CD14-positive monocyte (primary cell): Measurements from ENCODE around the gene DPH5. TPM values are rescaled to one million over a fixed set of nuclear protein-coding genes. Genes with fewer than 3 reads are reported as not detected.

Experiments used
- DNase-seq, 3 donors: peaks; one replicate each; pipeline ENCODE4 v3.0.0-alpha.2; 2011 to 2022
- H2AFZ ChIP-seq: 2 replicates; pipeline ENCODE4 v1.6.0; 2012; ENCODE audit warnings: mild to moderate bottlenecking, low read depth, low read length, inconsistent platforms; ENCODE audit not compliant: insufficient read depth, poor library complexity, severe bottlenecking
- H3K27ac ChIP-seq, 2 donors: 1 replicate in 1 of 2; 2 replicates in 1 of 2; pipeline ENCODE4 v1.5.1; 2012 to 2013; ENCODE audit warnings: low read length in 2 of 2, control low read depth in 1 of 2, inconsistent platforms in 1 of 2, low read depth in 1 of 2, mild to moderate bottlenecking in 1 of 2
- H3K27me3 ChIP-seq, 2 donors: one replicate each; pipeline versions ENCODE4 v1.6.0 to v1.6.1; 2011 to 2013; ENCODE audit warnings: low read length in 2 of 2; ENCODE audit not compliant: control insufficient read depth in 2 of 2, insufficient read depth in 2 of 2
- H3K36me3 ChIP-seq, 2 donors: replicated peaks in 1 of 2; 1 replicate in 1 of 2; 2 replicates in 1 of 2; pipeline versions ENCODE4 v1.5.1 to v1.6.1; 2012 to 2013; ENCODE audit warnings: low read length in 2 of 2, control low read depth in 1 of 2, inconsistent platforms in 1 of 2, mild to moderate bottlenecking in 1 of 2; ENCODE audit not compliant: insufficient read depth in 2 of 2, control insufficient read depth in 1 of 2
- H3K4me1 ChIP-seq, 2 donors: 1 replicate in 1 of 2; 2 replicates in 1 of 2; pipeline versions ENCODE4 v1.5.1 to v1.6.1; 2012 to 2013; ENCODE audit warnings: low read length in 2 of 2, control low read depth in 1 of 2, inconsistent platforms in 1 of 2, mild to moderate bottlenecking in 1 of 2, moderate library complexity in 1 of 2; ENCODE audit not compliant: insufficient read depth in 2 of 2, control insufficient read depth in 1 of 2
- H3K4me2 ChIP-seq: replicated peaks from 2 replicates; pipeline ENCODE3; 2012; ENCODE audit warnings: low read length, moderate library complexity, mild to moderate bottlenecking; ENCODE audit not compliant: poor library complexity, severe bottlenecking; ENCODE audit errors: extremely low read depth
- H3K4me3 ChIP-seq, 3 experiments: fragments of 200-600 bp in 1 of 3; sonication (generic) in 1 of 3; replicated peaks in 1 of 3; 1 replicate in 2 of 3; 2 replicates in 1 of 3; pipeline ENCODE4 v1.5.1; 2011 to 2013; ENCODE audit warnings: low read length in 3 of 3, mild to moderate bottlenecking in 3 of 3, control low read depth in 2 of 3, low read depth in 2 of 3, inconsistent platforms in 1 of 3, moderate library complexity in 1 of 3
- H3K79me2 ChIP-seq: 2 replicates; pipeline ENCODE4 v1.6.0; 2012; ENCODE audit warnings: mild to moderate bottlenecking, control low read depth, inconsistent platforms, low read length, moderate library complexity; ENCODE audit not compliant: insufficient read depth
- H3K9ac ChIP-seq: 2 replicates; pipeline ENCODE4 v1.6.0; 2017; ENCODE audit warnings: low read length, mild to moderate bottlenecking; ENCODE audit not compliant: insufficient read depth, poor library complexity, severe bottlenecking
- H3K9me3 ChIP-seq, 2 donors: replicated peaks in 1 of 2; 1 replicate in 1 of 2; 2 replicates in 1 of 2; pipeline versions ENCODE4 v1.5.1 to v1.6.1; 2012 to 2013; ENCODE audit warnings: low read length in 2 of 2, control low read depth in 1 of 2; ENCODE audit not compliant: control insufficient read depth in 1 of 2, insufficient read depth in 1 of 2
- H4K20me1 ChIP-seq: 2 replicates; pipeline ENCODE4 v1.6.0; 2012; ENCODE audit warnings: mild to moderate bottlenecking, low read length, control low read depth, moderate library complexity; ENCODE audit not compliant: insufficient read depth
- H3K27ac Mint-ChIP-seq, 7 donors: one replicate each; pipeline ENCODE4 v1.8.0; 2020; ENCODE audit warnings: mild to moderate bottlenecking in 7 of 7, mixed read lengths in 7 of 7, moderate library complexity in 6 of 7, inconsistent platforms in 2 of 7
- H3K27me3 Mint-ChIP-seq, 3 donors: one replicate each; pipeline ENCODE4 v1.8.0; 2021 to 2022; ENCODE audit warnings: low read depth in 3 of 3, mild to moderate bottlenecking in 3 of 3, mixed read lengths in 3 of 3, moderate library complexity in 3 of 3, inconsistent platforms in 1 of 3
- H3K36me3 Mint-ChIP-seq, 2 donors: one replicate each; pipeline ENCODE4 v1.8.0; 2020; ENCODE audit warnings: mixed read lengths in 2 of 2, inconsistent platforms in 1 of 2, mild to moderate bottlenecking in 1 of 2
- H3K4me1 Mint-ChIP-seq: one replicate; pipeline ENCODE4 v1.8.0; 2020; ENCODE audit warnings: mild to moderate bottlenecking, mixed read lengths
- H3K4me3 Mint-ChIP-seq, 2 donors: one replicate each; pipeline ENCODE4 v1.8.0; 2020; ENCODE audit warnings: mild to moderate bottlenecking in 2 of 2, mixed read lengths in 2 of 2, moderate library complexity in 1 of 2
- H3K9me3 Mint-ChIP-seq, 7 donors: one replicate each; pipeline ENCODE4 v1.8.0; 2020 to 2022; ENCODE audit warnings: mixed read lengths in 7 of 7, mild to moderate bottlenecking in 6 of 7, moderate library complexity in 6 of 7, inconsistent platforms in 2 of 7
- WGBS: methylation state at CpG from one replicate; pipeline ENCODE4 v1.1.5; 2013; ENCODE audit warnings: missing lambda C conversion rate; ENCODE audit not compliant: insufficient coverage; 5-methylcytosine and 5-hydroxymethylcytosine counted together
- intact Hi-C, 2 donors: fragments of 100-400 bp; cut with micrococcal nuclease; formaldehyde crosslinking; loops; one replicate each; pipeline versions ENCODE4 v1.15.0 to v1.15.1; 2023
- polyA plus RNA-seq, 3 donors: library from polyadenylated mRNA; depleted of rRNA in 1 of 3; unstranded in 2 of 3; stranded (reverse) in 1 of 3; fragments of 300-500 nt in 2 of 3; fragments of >200 nt in 1 of 3; fragmentation: Illumina TruSeq in 2 of 3; gene quantifications; 1 replicate in 2 of 3; 2 replicates in 1 of 3; pipeline ENCODE4 v1.2.3, GENCODE V29; 2012 to 2021
- TF ChIP-seq, protein P1 (sequence below): fragments of 200-600 bp; IDR thresholded peaks from one replicate; pipeline ENCODE4 v1.8.0; 2022; ENCODE audit warnings: antibody characterized with exemption, mild to moderate bottlenecking

The DPH5 gene
- polyA plus RNA-seq, 3 donors, result 10.3 to 14.3 (median 12.0) TPM

DNA sequence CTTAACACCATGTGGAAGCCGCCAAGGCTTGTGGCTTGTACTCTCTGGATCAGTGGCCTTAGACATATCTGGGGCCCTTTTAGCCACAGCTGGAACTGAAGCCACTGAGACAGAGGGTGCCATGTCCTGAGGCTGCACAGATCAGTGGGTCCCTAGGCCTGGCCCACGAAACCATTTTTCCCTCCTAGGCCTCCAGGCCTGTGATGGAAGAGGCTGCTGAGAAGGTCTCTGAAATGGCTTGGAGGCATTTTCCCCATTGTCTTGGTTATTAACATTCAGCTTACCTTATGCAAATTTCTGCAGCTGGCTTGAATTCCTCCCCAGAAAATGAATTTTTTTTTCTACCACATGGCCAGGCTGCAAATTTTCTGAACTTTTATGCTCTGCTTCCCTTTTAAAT, 15.1 kb upstream of the DPH5 start:
- intact Hi-C loops, result no loop called here
- 100% methylated on average over 2 of the region's 2 CpGs for WGBS
- TF ChIP-seq, protein P1, sequence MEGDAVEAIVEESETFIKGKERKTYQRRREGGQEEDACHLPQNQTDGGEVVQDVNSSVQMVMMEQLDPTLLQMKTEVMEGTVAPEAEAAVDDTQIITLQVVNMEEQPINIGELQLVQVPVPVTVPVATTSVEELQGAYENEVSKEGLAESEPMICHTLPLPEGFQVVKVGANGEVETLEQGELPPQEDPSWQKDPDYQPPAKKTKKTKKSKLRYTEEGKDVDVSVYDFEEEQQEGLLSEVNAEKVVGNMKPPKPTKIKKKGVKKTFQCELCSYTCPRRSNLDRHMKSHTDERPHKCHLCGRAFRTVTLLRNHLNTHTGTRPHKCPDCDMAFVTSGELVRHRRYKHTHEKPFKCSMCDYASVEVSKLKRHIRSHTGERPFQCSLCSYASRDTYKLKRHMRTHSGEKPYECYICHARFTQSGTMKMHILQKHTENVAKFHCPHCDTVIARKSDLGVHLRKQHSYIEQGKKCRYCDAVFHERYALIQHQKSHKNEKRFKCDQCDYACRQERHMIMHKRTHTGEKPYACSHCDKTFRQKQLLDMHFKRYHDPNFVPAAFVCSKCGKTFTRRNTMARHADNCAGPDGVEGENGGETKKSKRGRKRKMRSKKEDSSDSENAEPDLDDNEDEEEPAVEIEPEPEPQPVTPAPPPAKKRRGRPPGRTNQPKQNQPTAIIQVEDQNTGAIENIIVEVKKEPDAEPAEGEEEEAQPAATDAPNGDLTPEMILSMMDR, result no peak
- no peaks in the 10 kb centered on the region for H3K79me2 ChIP-seq
- H3K9me3 ChIP-seq, result peaks cover 15 to 23% of the 10 kb centered on the region in 2 donors
- no peak overlapping the region for H3K27ac ChIP-seq
- H3K4me1 ChIP-seq, result no peaks in the 10 kb centered on the region
- H2AFZ ChIP-seq, result no peak overlapping the region
- H3K4me2 ChIP-seq, result no peak overlapping the region
- no peak for DNase-seq
- H3K27me3 ChIP-seq, result no peaks in the 10 kb centered on the region
- H3K4me3 ChIP-seq, result no peak overlapping the region
- no peak overlapping the region for H3K4me3 Mint-ChIP-seq
- peaks cover 0 to 2% (median 0%) of the 10 kb centered on the region in 3 donors for H3K27me3 Mint-ChIP-seq
- no peaks in the 10 kb centered on the region for H4K20me1 ChIP-seq
- peaks cover 3 to 25% of the 10 kb centered on the region in 2 donors for H3K36me3 ChIP-seq
- H3K4me1 Mint-ChIP-seq, result no peaks in the 10 kb centered on the region
- H3K27ac Mint-ChIP-seq, result no peak overlapping the region
- peaks cover 11 to 28% (median 18%) of the 10 kb centered on the region in 7 donors for H3K9me3 Mint-ChIP-seq
- H3K9ac ChIP-seq, result no peak overlapping the region
- H3K36me3 Mint-ChIP-seq, result peaks cover 29 to 38% of the 10 kb centered on the region in 2 donors

DNA sequence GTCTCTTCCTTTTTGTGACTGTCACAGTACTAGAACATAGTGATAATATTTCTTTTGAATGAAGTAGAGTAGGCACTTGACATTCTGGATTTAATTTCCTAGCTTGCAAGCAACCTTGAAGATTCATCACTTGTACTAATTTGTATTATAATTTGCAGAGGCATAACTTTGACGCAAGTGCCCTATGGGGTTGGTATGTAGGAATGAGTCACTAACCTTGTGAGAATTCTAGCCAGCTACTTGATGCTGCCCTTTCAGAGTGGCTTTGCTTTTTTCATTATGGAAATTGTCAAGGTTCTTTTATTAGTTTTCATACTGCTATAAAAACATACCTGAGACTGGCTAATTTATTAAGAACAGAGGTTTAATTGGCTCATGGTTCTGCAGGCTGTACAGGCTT, 13.7 kb upstream of the DPH5 start:
- DNase-seq, result no peak
- Histone ChIP-seq H3K27me3 (no peaks in the 10 kb centered on the region), H3K9ac (no peak overlapping the region), H3K4me2 (no peak overlapping the region), H3K9me3 (peaks cover 15 to 23% of the 10 kb centered on the region in 2 donors), H3K4me1 (no peaks in the 10 kb centered on the region), H3K27ac (no peak overlapping the region), H3K4me3 (no peak overlapping the region), H4K20me1 (no peaks in the 10 kb centered on the region), H3K79me2 (peaks cover 9% of the 10 kb centered on the region), H2AFZ (no peak overlapping the region), H3K36me3 (peaks cover 3 to 25% of the 10 kb centered on the region in 2 donors)
- intact Hi-C loops, result loop anchor here in 1 of 2 donors (10.0 kb wide), 1 partner anchor 256 kb away; no protein-coding TSS in a partner anchor
- WGBS, result no CpG with 5 or more reads among the region's 1 CpG
- peaks cover 26 to 33% of the 10 kb centered on the region in 2 donors for H3K36me3 Mint-ChIP-seq
- H3K4me1 Mint-ChIP-seq, result no peaks in the 10 kb centered on the region
- no peak overlapping the region for H3K4me3 Mint-ChIP-seq
- peaks cover 0 to 2% (median 0%) of the 10 kb centered on the region in 3 donors for H3K27me3 Mint-ChIP-seq
- H3K27ac Mint-ChIP-seq, result no peak overlapping the region
- peaks cover 11 to 28% (median 18%) of the 10 kb centered on the region in 7 donors for H3K9me3 Mint-ChIP-seq
- TF ChIP-seq, protein P1, result no peak
